Panc1 (cell line): ENCODE data around the gene YKT6. TPM values are rescaled to one million over a fixed set of nuclear protein-coding genes. Genes with fewer than 3 reads are reported as not detected.

Experiments
- ATAC-seq: fragments of 200-7000 bp; cut with Tn5 transposase; 2 replicates; pipeline ENCODE4 v1.9.1; 2020; ENCODE audit warnings: mild to moderate bottlenecking, moderate library complexity
- BruUV-seq: library from RNA; stranded (reverse); fragments of 400-500 nt; replicated peaks from 2 replicates; lab custom pipeline; 2021; lab: Mats Ljungman, UMichigan
- CTCF ChIA-PET: fragments of 300-600 bp; sonication (Branson Sonifier 250); formaldehyde crosslinking; loops from one replicate; lab custom pipeline; 2022; ENCODE audit warnings: antibody characterized with exemption; lab: Charles Lee
- POLR2A ChIA-PET: fragments of 300-600 bp; sonication (Branson Sonifier 250); formaldehyde crosslinking; loops from one replicate; lab custom pipeline; 2022; ENCODE audit warnings: antibody characterized with exemption; lab: Charles Lee
- DNase-seq: peaks from one replicate; pipeline ENCODE4 v3.0.0-alpha.2; 2010; ENCODE audit warnings: low read depth, low spot score
- H3K27ac ChIP-seq: 2 replicates; pipeline ENCODE4 v1.5.1; 2011; ENCODE audit warnings: mild to moderate bottlenecking, low read length, inconsistent platforms
- H3K27me3 ChIP-seq: fragments of 200-500 bp; sonication (Bioruptor generic); 2 replicates; pipeline ENCODE4 v1.6.0; 2014; ENCODE audit warnings: low read length, inconsistent platforms; ENCODE audit not compliant: control insufficient read depth, insufficient read depth
- H3K36me3 ChIP-seq: fragments of 200-500 bp; sonication (Bioruptor generic); 2 replicates; pipeline ENCODE4 v1.5.1; 2014; ENCODE audit warnings: inconsistent platforms, mild to moderate bottlenecking, low read length, moderate library complexity; ENCODE audit not compliant: control insufficient read depth, insufficient read depth
- H3K4me1 ChIP-seq: 2 replicates; pipeline ENCODE4 v1.5.1; 2011; ENCODE audit warnings: inconsistent platforms, mild to moderate bottlenecking, low read length, moderate library complexity; ENCODE audit not compliant: control insufficient read depth, insufficient read depth
- H3K4me3 ChIP-seq, 2 experiments: 2 replicates each; pipeline ENCODE4 v1.5.1; 2011 to 2012; ENCODE audit warnings: low read depth in 2 of 2, low read length in 2 of 2, mild to moderate bottlenecking in 2 of 2, inconsistent platforms in 1 of 2, moderate library complexity in 1 of 2
- H3K9me3 ChIP-seq: fragments of 200-500 bp; sonication (Bioruptor generic); 2 replicates; pipeline ENCODE4 v1.5.1; 2014; ENCODE audit warnings: low read depth, mild to moderate bottlenecking, inconsistent platforms, low read length, moderate library complexity; ENCODE audit not compliant: control insufficient read depth, insufficient read depth
- CTCF ChIP-seq: fragments of 450-650 bp; IDR thresholded peaks from 2 replicates; pipeline ENCODE4 v1.5.1; 2017; ENCODE audit warnings: mild to moderate bottlenecking
- POLR2AphosphoS5 ChIP-seq: IDR thresholded peaks from 2 replicates; pipeline ENCODE4 v1.6.1; 2012; ENCODE audit warnings: mild to moderate bottlenecking, low read depth, low read length, moderate library complexity
- REST ChIP-seq, 2 experiments: IDR thresholded peaks; 2 replicates each; pipeline ENCODE4 v1.6.1; 2011 to 2012; ENCODE audit warnings: low read depth in 2 of 2, control low read depth in 1 of 2, low read length in 1 of 2, mild to moderate bottlenecking in 1 of 2, moderate library complexity in 1 of 2; ENCODE audit not compliant: insufficient read depth in 1 of 2
- SIN3A ChIP-seq: IDR thresholded peaks from 2 replicates; pipeline ENCODE4 v1.6.1; 2012; ENCODE audit warnings: low read depth, mild to moderate bottlenecking, low read length, moderate library complexity, borderline replicate concordance; ENCODE audit not compliant: insufficient read depth
- TCF7L2 ChIP-seq: IDR thresholded peaks from 2 replicates; pipeline ENCODE4 v1.6.1; 2011; ENCODE audit warnings: mild to moderate bottlenecking, low read depth, low read length, inconsistent platforms
- in situ Hi-C: cut with HindIII; loops from 2 replicates; pipeline ENCODE4 v1.10.0; 2016; ENCODE audit warnings: low sequenced_read_pairs, low pct_unique_long_range_greater_than_20kb
- intact Hi-C: fragments of 100-400 bp; cut with micrococcal nuclease; formaldehyde crosslinking; loops from one replicate; pipeline ENCODE4 v1.10.0; 2022; ENCODE audit not compliant: unreplicated experiment
- total RNA-seq: library from RNA; stranded (reverse); gene quantifications from one replicate; pipeline ENCODE4 v1.2.1, GENCODE V29; 2021; ENCODE audit not compliant: unreplicated experiment

The YKT6 gene
- total RNA-seq, 1 experiment from 2014 or later = 207 TPM

DNA sequence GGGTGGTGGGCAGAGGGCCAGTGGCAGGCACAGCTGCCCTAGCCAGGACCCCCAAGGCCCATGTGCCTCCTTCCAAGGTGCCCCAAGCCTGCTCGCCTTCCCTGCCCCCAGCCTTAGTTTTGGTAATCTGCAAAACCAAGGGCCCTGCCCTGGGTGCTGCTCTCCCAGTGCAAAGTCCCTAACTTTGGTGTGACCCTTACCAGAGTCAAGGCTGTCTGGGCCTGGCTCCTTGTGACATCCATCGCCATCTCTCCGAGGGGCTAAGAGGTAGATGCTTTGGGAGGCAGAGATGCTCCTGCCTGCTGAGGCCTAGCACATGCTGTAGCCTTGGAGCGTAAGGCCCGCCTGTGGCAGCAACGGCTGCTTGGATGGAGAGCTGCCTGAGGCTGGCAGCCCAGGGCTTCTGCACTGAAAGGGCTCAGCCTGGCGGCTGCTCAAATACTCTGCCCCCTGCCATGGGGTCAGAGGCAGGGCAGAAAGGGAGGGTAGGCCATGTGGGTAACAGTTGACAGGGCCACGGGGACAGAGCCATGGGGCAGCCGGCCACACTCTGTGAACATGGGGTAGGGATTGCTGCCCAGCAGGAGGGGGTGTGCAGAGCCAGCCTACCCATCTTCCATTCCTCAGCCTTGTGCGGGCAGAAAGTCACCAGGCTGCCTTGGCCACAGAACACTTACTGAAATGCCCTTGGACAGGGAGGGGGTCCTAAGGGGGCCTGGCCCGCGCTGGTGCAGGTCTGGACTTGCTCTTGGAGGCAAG is 41.7 kb upstream of the YKT6 start:
- Histone ChIP-seq H3K36me3 (no peaks in the 10 kb centered on the region), H3K27ac (no peak overlapping the region), H3K4me1 (0 out of 2 replicates have a peak, but pooled peaks cover 4% of the 10 kb centered on the region), H3K9me3 (no peaks in the 10 kb centered on the region), H3K27me3 (no peaks in the 10 kb centered on the region), H3K4me3 (no peak overlapping the region)
- intact Hi-C loops (no loop called here), in situ Hi-C loops (no loop called here)
- no TSS peak for BruUV-seq
- CTCF ChIA-PET = no interaction called here
- POLR2A ChIA-PET = interaction anchor here (0.6 kb wide), 1 partner anchor 18 kb away, joined by 3 read pairs; the partner anchor contains the start of gene MYL7
- DNase-seq (no peak), ATAC-seq (no peak)
- TF ChIP-seq REST (IDR thresholded peaks at IDR 0.05; ENCODE audit: insufficient read depth in 1 of 2, low read depth in 2 of 2, low read length in 1 of 2) = no peak
- no peak for TF ChIP-seq SIN3A
- TF ChIP-seq TCF7L2 = no peak
- TF ChIP-seq CTCF = no peak
- no peak for TF ChIP-seq POLR2AphosphoS5

- ATAC-seq = no peak
- in situ Hi-C loops (no loop called here), intact Hi-C loops (no loop called here)
- no peak for DNase-seq
- POLR2A ChIA-PET = no interaction called here
- H3K36me3 ChIP-seq = no peaks in the 10 kb centered on the region
- no peak overlapping the region for H3K27ac ChIP-seq
- no peak overlapping the region for H3K4me3 ChIP-seq
- CTCF ChIA-PET = no interaction called here
- no TSS peak for BruUV-seq
- 0 out of 2 replicates have a peak, but pooled peaks cover 4% of the 10 kb centered on the region for H3K4me1 ChIP-seq
- no peaks in the 10 kb centered on the region for H3K9me3 ChIP-seq
- H3K27me3 ChIP-seq = no peaks in the 10 kb centered on the region
- TF ChIP-seq POLR2AphosphoS5 (no peak), REST (IDR thresholded peaks at IDR 0.05; ENCODE audit: insufficient read depth in 1 of 2, low read depth in 2 of 2, low read length in 1 of 2) (no peak), TCF7L2 (no peak), SIN3A (no peak), CTCF (no peak)
These were observed 40.8 kb upstream of the YKT6 start for GRCh38 chr7:44159824-44160630.
